AG10803 (cell line): ENCODE measurements around the gene MAML3.
A peak's percentile ranks its signal among the peaks of the same experiment; 100 is the strongest.

Experiments
- DNase-seq: peaks from one replicate; pipeline ENCODE4 v3.0.0; 2010; ENCODE audit warnings: low read depth
- H3K4me3 ChIP-seq: 2 replicates; pipeline ENCODE4 v1.5.1; 2011; ENCODE audit warnings: mild to moderate bottlenecking, low read length, control low read depth
- CTCF ChIP-seq: conservative IDR thresholded peaks from 2 replicates; pipeline ENCODE4 v1.5.1; 2011; ENCODE audit warnings: mild to moderate bottlenecking, low read length, control low read depth, inconsistent platforms

Gene MAML3

GRCh38 chr4:140153718-140154571 is at the start of gene MAML3:
Gene MAML3, minus strand, starts transcription at chr4:140154184. Its CDS starts 857 bp downstream, at chr4:140153327.
- peak within 1 kb of the TSS; percentile 88 for H3K4me3 ChIP-seq
- no peak for TF ChIP-seq CTCF
- peak; percentile 99 for DNase-seq

GRCh38 chr4:140198942-140199341 is 45.0 kb upstream of the MAML3 start:
- DNase-seq = no peak
- H3K4me3 ChIP-seq = no peak overlapping the region
- TF ChIP-seq CTCF = no peak

GRCh38 chr4:140195806-140196205 is 41.8 kb upstream of the MAML3 start:
- no peak for TF ChIP-seq CTCF
- no peak overlapping the region for H3K4me3 ChIP-seq
- no peak for DNase-seq

GRCh38 chr4:140189805-140190204 is 35.8 kb upstream of the MAML3 start:
- no peak for DNase-seq

GRCh38 chr4:140188975-140189374 is 35.0 kb upstream of the MAML3 start:
- peak; percentile 70 for DNase-seq
- no peak overlapping the region for H3K4me3 ChIP-seq
- no peak for TF ChIP-seq CTCF

More at GRCh38 chr4:140189805-140190204, 35.8 kb upstream of the MAML3 start:
- no peak for TF ChIP-seq CTCF
- H3K4me3 ChIP-seq = no peak overlapping the region

- DNase-seq = no peak
- no peak for TF ChIP-seq CTCF
- H3K4me3 ChIP-seq = no peak overlapping the region
Observed at GRCh38 chr4:140187316-140187695, 33.3 kb upstream of the MAML3 start.
